Parathyroid adenoma (tissue), 2 donors: ENCODE measurements around the gene ANK3.

ENCODE experiments used
- H2AFZ ChIP-seq: fragments of 300-600 bp; sonication (generic); one replicate; pipeline ENCODE4 v1.7.0; 2017; ENCODE audit warnings: antibody characterized with exemption, mild to moderate bottlenecking
- H3K27ac ChIP-seq: fragments of 300-600 bp; sonication (generic); one replicate; pipeline ENCODE4 v1.7.0; 2017
- H3K27me3 ChIP-seq: fragments of 300-600 bp; sonication (generic); one replicate; pipeline ENCODE4 v1.7.0; 2017; ENCODE audit warnings: low read length; ENCODE audit not compliant: control insufficient read depth, insufficient read depth
- H3K36me3 ChIP-seq: fragments of 300-600 bp; sonication (generic); one replicate; pipeline ENCODE4 v1.7.0; 2017; ENCODE audit warnings: low read length; ENCODE audit not compliant: control insufficient read depth, insufficient read depth
- H3K4me1 ChIP-seq: fragments of 300-600 bp; sonication (generic); one replicate; pipeline ENCODE4 v1.7.0; 2017; ENCODE audit warnings: control low read depth
- H3K4me2 ChIP-seq: fragments of 300-600 bp; sonication (generic); one replicate; pipeline ENCODE4 v1.7.0; 2017; ENCODE audit warnings: low read length
- H3K4me3 ChIP-seq: fragments of 300-600 bp; sonication (generic); one replicate; pipeline ENCODE4 v1.7.0; 2017; ENCODE audit warnings: low read depth, low read length
- H3K79me2 ChIP-seq: fragments of 300-600 bp; sonication (generic); one replicate; pipeline ENCODE4 v1.7.0; 2017; ENCODE audit warnings: control low read depth
- H3K9ac ChIP-seq: fragments of 300-600 bp; sonication (generic); one replicate; pipeline ENCODE4 v1.7.0; 2017; ENCODE audit warnings: mild to moderate bottlenecking
- H3K9me3 ChIP-seq: fragments of 300-600 bp; sonication (generic); one replicate; pipeline ENCODE4 v1.7.0; 2017; ENCODE audit warnings: low read length; ENCODE audit not compliant: control insufficient read depth
- TF ChIP-seq, protein P1 (sequence below): fragments of 300-600 bp; sonication (generic); IDR thresholded peaks from one replicate; pipeline ENCODE4 v1.7.0; 2017; ENCODE audit warnings: antibody characterized with exemption, mild to moderate bottlenecking
- donor health status: primary hyperparathyroidism.

The ANK3 gene

DNA sequence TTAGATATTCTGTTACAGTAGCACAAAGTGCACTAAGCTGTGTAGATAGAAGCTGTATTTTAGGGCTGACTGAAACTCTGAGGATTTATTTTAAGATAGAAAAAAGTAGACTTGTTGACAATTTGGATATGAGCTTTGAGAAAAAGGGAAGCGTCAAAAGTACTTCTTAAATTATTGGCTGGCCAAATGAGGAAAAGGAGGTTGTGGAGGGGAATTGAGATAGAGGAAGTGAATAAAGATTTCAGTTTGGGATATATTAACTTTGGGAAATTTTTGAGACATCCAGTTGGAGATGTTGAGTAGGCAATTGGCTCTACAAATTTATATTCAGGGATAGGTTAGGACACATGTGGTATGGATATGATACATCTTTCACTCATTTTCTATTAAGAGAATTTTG, 409.3 kb downstream of the ANK3 start:
- TF ChIP-seq, protein P1, sequence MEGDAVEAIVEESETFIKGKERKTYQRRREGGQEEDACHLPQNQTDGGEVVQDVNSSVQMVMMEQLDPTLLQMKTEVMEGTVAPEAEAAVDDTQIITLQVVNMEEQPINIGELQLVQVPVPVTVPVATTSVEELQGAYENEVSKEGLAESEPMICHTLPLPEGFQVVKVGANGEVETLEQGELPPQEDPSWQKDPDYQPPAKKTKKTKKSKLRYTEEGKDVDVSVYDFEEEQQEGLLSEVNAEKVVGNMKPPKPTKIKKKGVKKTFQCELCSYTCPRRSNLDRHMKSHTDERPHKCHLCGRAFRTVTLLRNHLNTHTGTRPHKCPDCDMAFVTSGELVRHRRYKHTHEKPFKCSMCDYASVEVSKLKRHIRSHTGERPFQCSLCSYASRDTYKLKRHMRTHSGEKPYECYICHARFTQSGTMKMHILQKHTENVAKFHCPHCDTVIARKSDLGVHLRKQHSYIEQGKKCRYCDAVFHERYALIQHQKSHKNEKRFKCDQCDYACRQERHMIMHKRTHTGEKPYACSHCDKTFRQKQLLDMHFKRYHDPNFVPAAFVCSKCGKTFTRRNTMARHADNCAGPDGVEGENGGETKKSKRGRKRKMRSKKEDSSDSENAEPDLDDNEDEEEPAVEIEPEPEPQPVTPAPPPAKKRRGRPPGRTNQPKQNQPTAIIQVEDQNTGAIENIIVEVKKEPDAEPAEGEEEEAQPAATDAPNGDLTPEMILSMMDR: no peak
- H3K4me3 ChIP-seq: no peak overlapping the region
- no peak overlapping the region for H3K9ac ChIP-seq
- H3K4me2 ChIP-seq: no peak overlapping the region
- no peaks in the 10 kb centered on the region for H3K9me3 ChIP-seq
- no peaks in the 10 kb centered on the region for H3K36me3 ChIP-seq
- H3K27ac ChIP-seq: no peak overlapping the region
- H3K79me2 ChIP-seq: no peaks in the 10 kb centered on the region
- H3K27me3 ChIP-seq: no peaks in the 10 kb centered on the region
- no peaks in the 10 kb centered on the region for H3K4me1 ChIP-seq
- H2AFZ ChIP-seq: no peak overlapping the region

DNA sequence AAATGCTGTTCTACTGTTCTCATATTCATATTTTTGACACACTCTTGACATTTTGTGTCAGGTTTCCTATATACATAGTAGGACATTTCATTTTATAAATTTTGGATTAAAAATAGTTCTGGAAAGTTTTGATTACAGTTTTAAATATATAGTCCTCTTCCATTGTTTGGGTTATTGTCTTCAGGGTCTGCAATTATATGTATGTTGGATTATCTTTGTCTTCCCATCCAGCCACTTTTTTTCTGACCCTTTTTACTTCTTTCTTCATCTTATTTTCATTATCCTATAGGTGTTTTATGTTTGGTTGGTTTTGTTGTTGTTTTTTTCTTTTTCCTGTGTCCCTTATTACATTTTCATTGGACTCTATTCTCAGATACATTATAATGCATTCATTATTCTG, 412.2 kb downstream of the ANK3 start:
- no peak overlapping the region for H3K4me3 ChIP-seq
- H3K79me2 ChIP-seq: no peaks in the 10 kb centered on the region
- H3K27ac ChIP-seq: no peak overlapping the region
- H3K4me1 ChIP-seq: no peaks in the 10 kb centered on the region
- H3K27me3 ChIP-seq: no peaks in the 10 kb centered on the region
- no peaks in the 10 kb centered on the region for H3K9me3 ChIP-seq
- H3K9ac ChIP-seq: no peak overlapping the region
- H3K4me2 ChIP-seq: no peak overlapping the region
- TF ChIP-seq, protein P1: no peak
- no peaks in the 10 kb centered on the region for H3K36me3 ChIP-seq
- H2AFZ ChIP-seq: no peak overlapping the region

DNA sequence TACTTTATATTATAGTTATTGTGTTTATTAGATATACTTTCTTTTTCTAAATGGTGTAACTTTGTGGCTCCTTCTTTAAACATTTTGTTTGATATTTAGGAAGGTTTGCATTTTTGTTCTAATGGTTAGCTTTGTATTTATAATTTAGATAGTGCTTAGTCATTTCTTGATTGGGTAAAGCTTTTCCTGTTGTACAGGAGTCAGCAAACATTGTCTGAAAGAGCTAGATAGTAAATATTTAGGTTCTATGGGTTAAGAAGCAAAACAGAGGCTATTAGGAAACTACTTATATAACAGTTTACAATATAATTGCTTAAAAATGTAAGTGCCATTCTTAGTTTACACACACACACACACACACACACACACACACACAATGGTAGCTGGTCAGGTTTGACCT, 412.8 kb downstream of the ANK3 start:
- H3K27ac ChIP-seq: no peak overlapping the region
- TF ChIP-seq, protein P1: no peak
- H3K79me2 ChIP-seq: no peaks in the 10 kb centered on the region

More for the DNA sequence above, 412.8 kb downstream of the ANK3 start:
- no peaks in the 10 kb centered on the region for H3K9me3 ChIP-seq
- no peak overlapping the region for H2AFZ ChIP-seq
- no peak overlapping the region for H3K4me3 ChIP-seq
- no peak overlapping the region for H3K9ac ChIP-seq
- no peaks in the 10 kb centered on the region for H3K36me3 ChIP-seq
- no peaks in the 10 kb centered on the region for H3K27me3 ChIP-seq
- no peak overlapping the region for H3K4me2 ChIP-seq
- H3K4me1 ChIP-seq: no peaks in the 10 kb centered on the region
